GM20000 (cell line): ENCODE data around the gene TSPAN18.

ENCODE experiments used
- DNase-seq: peaks from one replicate; pipeline ENCODE4 v3.0.0; 2012; ENCODE audit warnings: low spot score
- TF ChIP-seq, protein P1 (sequence below): IDR thresholded peaks from 2 replicates; pipeline ENCODE4 v1.5.1; 2012; ENCODE audit warnings: mild to moderate bottlenecking, control low read depth; ENCODE audit errors: extremely low read depth, missing control alignments

The TSPAN18 gene

DNA sequence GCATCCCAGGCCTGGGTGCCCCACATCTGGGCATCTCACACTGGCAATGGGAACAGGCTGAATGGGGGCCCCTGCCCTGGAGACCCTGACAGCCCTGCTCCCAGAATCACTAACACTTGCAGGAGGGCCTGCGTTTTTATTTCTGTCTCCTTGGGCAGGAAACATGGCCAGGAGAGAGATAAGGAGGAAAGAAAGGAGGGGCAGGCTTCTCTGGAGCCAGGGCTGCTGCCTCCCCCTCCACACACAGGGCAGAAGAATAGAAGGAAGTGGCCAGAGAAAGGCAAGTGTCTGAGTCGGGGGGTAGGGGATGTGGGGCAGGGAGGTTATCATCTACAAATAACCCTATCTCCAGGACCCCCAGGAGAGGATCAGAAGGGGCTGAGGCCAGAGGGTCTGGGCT is 25.5 kb upstream of the TSPAN18 start:
- TF ChIP-seq, protein P1, sequence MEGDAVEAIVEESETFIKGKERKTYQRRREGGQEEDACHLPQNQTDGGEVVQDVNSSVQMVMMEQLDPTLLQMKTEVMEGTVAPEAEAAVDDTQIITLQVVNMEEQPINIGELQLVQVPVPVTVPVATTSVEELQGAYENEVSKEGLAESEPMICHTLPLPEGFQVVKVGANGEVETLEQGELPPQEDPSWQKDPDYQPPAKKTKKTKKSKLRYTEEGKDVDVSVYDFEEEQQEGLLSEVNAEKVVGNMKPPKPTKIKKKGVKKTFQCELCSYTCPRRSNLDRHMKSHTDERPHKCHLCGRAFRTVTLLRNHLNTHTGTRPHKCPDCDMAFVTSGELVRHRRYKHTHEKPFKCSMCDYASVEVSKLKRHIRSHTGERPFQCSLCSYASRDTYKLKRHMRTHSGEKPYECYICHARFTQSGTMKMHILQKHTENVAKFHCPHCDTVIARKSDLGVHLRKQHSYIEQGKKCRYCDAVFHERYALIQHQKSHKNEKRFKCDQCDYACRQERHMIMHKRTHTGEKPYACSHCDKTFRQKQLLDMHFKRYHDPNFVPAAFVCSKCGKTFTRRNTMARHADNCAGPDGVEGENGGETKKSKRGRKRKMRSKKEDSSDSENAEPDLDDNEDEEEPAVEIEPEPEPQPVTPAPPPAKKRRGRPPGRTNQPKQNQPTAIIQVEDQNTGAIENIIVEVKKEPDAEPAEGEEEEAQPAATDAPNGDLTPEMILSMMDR: no peak
- DNase-seq: no peak

DNA sequence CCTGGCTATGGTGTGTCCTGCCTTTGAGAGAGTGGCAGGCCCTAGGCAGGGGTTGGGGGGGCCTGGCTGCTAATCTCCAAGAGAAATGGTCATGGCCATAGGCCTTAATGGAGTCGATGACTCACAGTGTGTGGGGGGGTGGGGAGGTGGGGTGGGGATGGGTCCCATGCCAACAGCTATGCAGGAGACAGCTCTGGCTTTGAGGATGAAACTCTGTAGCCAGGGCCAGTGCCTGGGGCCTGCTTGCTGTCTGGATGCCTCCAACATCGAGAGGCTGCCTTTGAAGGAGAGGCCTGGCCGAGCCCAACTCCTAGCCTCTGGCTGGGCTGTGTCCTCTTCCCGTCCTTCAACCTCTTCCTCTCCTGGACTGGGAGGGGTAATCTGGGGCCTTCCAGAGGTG is 23.9 kb upstream of the TSPAN18 start:
- TF ChIP-seq, protein P1: no peak
- no peak for DNase-seq

DNA sequence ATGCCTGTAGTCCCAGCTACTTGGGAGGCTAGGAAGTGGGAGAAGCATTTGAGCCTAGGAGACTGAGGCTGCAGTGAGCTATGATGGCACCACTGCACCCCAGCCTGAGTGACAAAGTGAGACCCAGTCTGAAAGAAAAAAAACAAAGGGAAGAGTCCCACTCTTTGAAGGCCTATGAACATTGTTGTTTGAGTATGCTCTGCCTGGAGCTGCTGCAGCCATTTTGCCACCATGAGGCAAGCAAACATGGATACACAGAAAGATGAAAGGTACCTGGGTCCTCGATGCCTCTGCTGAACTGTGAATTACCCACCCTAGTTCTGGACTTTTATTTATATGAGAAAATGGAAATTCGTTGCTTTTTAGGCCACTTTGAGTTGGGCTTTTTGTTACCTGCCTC is 19.7 kb upstream of the TSPAN18 start:
- TF ChIP-seq, protein P1: no peak

DNA sequence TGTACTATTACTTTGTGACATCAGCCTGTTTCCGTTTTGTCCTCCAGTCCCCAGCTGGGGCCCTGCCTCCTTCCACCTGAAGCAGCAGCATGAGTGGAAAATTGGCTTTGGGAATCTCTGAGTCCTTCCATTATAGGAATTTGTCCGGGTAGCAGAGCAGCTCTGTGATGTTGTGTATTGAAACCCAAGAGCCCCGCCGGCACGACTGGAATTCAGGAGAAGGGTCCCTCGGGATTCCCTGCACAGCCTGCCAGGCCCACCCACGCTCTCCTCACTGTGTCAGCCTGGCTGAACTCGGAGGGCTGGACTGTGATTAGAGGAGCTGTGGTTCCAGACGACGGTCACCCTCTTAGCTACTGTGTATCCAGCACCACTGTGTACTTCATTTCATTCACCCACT is 18.8 kb upstream of the TSPAN18 start:
- TF ChIP-seq, protein P1: no peak
- no peak for DNase-seq

More for the DNA sequence above, 19.7 kb upstream of the TSPAN18 start:
- no peak for DNase-seq

DNA sequence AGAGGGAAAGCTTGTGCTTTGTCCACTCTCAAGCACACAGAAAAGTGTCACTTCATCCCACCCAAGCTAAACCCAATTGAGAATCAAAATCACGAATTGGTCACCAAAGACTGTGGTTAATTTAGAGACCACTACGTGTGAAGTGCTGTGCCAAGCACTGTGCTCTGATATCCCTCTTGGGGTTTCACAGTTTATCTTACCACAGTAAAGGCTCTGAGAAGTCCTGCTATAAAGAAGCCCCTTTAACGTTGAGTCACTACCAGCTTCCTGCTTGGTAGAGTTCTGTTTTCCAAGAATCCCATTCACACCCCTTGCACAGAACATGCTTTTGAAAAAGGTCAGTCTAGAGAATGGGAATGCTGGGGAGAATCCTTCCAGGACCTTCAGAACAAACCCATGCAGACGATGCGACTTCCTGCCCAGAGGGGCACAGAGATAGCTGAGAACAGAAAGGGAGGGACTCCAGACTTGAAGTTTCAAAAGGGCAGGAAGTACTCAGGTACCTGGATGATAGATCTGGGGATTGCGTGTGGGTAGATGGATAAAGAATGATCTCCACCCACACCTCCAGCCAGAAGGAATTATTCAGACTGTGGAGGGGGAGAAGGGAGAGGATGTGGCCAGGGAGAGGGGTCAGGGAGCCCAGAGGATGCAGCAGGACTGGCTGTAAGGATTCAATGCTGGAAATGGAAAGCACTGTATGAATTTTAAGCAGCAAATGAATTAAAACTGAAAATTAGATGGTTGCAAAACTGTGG is 18.1 kb upstream of the TSPAN18 start:
- TF ChIP-seq, protein P1: no peak
- DNase-seq: no peak

DNA sequence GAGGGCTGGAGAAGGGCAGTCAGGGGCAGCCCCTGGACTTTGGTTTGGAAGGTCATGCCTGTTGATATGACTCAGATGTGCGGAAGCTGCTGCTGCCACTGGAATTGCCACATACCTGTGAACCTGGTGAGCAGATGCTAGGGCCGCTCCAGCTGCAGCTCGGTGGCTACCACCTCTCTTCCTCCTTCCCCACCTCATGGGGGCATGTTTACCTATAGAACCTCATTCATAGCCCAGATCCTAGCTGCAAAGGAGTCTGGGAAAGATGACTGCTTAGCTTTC is 17.5 kb upstream of the TSPAN18 start:
- DNase-seq: no peak
- TF ChIP-seq, protein P1: no peak

DNA sequence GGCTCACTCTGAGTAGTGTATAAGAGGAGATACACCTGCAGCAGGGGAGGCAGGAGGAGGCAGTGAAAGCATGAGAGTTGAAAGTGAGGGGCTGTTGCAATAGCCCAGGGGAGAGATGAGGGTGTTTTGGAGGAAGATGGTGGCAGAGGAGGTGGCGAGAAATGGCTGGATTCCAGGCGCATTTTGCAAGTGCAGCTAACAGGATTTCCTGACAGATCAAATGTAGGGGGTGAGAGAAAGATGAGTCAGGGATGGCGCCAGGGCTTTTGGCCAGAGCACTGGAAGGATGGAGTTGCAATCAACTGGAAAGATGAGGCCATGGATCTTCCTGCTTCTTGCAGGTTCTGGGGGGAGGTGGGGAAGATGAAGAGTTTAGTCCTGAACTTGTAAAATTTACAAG is 16.8 kb upstream of the TSPAN18 start:
- DNase-seq: no peak

More for the DNA sequence above, 16.8 kb upstream of the TSPAN18 start:
- TF ChIP-seq, protein P1: no peak
